HG03139 (cell line): Measurements from ENCODE around the gene ZMYND11.

Experiments used
- ATAC-seq: cut with Tn5 transposase; IDR thresholded peaks from one replicate; pipeline ENCODE4 v1.9.1; 2021; ENCODE audit not compliant: unreplicated experiment

The ZMYND11 gene

GRCh38 chr10:135132-135600, at the start of gene ZMYND11:
Gene ZMYND11, plus strand, starts transcription at chr10:135455. Its CDS starts 44,558 bp downstream, at chr10:180013.
- peak; percentile 39 for ATAC-seq

DNA sequence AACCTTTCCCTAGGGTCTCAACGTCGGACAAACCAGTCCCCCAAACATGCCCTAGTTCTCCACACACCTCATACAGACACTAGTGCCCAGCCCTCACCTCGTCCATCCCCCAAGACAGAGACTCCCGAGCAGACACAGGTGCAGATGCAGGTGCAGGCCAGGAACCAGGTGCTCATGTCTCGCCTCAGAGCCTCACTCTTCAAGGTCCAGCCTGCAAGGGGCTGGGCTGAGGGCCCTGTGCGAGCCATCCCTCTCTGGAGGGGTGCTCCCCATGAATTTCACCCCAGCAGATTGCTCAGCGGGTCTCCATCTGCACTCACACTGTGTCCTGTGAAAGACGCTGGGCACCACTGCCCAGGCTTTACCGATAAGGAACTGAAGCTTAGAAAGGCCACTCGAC, 49.2 kb upstream of the ZMYND11 start:
- ATAC-seq: no peak

DNA sequence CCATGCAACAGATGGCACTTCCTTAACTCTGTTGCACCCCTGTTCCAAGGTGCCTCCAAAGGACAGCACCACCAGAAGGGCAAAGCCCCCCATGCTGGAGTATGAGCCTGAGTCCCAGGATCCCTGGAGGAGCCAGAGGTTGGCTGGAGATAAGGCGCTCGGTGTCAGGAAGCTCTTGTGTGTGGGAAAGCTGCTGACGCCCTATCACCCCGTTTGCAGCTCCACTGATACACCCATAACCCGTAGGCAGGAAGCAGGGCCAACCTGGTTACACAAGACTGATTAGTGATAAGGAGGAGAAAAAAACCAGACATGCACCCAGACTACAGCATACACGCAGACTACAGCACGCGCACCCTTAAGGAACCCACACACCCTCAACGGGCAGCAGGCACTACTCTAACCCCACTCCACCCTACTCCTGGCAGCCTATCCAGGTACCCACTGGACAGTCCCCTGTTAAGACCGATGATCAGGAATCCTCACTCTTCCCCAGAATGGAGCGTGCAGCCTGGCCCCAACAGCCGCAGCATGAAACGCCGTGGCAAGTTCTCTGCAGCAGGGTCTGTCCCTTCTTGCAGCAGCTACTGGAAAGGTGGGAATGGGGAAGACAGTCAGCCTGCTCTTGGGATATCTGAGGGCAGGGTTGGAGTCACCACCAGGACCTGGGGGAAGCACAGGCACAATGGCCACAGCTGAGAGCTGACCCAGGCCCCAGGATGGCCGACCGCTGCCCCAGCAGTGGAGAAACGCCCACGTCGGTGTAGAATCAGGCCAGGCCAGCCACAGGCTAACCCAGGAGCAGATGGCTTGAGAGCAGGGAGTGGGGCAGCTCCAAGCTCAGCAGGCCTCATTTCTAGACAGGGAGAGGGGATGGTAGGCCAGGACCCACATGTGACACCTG, 47.8 kb upstream of the ZMYND11 start:
- no peak for ATAC-seq

DNA sequence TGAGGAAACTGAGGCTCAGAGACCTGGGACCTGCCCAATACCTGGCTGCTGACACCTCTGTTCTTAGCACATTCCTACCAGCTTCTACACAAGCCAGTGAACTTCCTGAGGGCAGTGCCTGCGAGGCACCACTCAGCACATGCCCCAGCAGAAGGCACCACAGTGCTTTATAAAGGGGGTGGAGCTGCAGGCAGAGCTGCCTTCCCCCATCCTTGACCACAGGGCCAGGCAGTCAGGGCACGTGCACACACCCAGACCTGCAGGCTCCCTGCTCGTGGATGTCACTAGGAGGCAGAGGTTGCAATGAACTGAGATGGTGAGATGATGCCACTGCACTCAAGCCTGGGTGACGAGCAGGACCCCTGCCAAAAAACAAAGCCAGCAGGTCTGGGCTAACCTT, 47.0 kb upstream of the ZMYND11 start:
- ATAC-seq: no peak

DNA sequence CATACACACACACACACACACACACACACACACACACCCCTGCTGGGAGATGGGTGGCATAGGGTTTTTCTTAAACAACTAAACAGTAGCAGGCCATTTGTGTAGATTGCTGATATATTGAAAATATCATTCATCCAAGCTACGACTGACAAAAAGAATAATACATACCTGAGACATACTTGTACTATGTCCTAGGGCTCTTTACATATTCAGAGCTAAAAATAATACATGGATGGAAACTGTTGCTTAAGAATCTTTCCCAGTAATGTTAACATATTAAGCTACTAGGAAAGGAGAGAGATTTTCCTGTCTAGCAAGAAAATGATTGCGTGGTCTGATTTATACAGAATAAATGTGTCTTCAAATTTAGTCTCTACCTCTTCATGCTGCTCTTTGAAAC, 46.0 kb upstream of the ZMYND11 start:
- no peak for ATAC-seq

GRCh38 chr10:90161-90560, 45.1 kb upstream of the ZMYND11 start:
- no peak for ATAC-seq

DNA sequence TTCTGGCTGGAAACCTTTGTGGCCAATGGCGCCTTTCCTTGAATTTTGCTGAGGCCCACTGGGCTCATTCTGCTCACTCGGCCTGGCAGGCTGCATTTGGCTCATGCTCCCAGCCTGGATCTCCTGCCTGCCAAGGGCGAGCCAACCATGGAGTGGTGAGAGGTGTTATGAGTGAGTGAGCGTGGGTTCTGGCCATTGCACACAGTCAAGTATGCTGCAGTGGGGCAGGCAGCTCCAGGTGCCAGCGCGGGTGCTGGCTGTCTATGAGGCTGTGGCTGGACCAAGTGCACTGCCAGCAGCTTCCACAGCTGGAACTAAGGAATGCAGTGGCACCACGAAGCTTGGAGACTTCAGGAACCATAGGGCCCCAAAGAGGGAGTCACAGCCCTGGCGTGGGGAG, 43.9 kb upstream of the ZMYND11 start:
- no peak for ATAC-seq

GRCh38 chr10:92153-92552, 43.1 kb upstream of the ZMYND11 start:
- ATAC-seq: no peak

GRCh38 chr10:92846-93245, 42.4 kb upstream of the ZMYND11 start:
- ATAC-seq: no peak

GRCh38 chr10:94613-95012, 40.6 kb upstream of the ZMYND11 start:
- no peak for ATAC-seq

- no peak for ATAC-seq
These were observed 39.7 kb upstream of the ZMYND11 start for GRCh38 chr10:95356-96115.

GRCh38 chr10:96466-96865, 38.8 kb upstream of the ZMYND11 start:
- no peak for ATAC-seq

DNA sequence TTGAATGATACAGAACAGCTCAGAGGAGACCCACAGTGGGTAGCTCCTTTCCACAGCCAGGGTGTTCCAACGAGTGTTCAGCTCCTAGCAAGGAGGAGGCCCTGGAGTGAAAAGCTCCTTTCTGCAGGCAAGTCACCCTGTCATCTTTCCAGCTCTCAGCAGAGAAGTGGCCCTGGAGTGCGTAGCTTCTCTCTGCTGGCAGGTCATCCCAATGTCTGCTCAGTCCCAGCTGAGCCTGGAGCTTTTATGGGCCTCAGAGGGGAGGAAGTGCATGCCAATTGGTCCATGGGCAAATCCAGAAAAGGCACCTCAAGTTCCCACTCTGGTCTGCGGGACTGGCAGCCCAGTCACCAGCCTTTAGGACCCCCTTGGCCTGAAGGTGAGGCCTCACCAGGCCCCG, 30.8 kb upstream of the ZMYND11 start:
- ATAC-seq: no peak

DNA sequence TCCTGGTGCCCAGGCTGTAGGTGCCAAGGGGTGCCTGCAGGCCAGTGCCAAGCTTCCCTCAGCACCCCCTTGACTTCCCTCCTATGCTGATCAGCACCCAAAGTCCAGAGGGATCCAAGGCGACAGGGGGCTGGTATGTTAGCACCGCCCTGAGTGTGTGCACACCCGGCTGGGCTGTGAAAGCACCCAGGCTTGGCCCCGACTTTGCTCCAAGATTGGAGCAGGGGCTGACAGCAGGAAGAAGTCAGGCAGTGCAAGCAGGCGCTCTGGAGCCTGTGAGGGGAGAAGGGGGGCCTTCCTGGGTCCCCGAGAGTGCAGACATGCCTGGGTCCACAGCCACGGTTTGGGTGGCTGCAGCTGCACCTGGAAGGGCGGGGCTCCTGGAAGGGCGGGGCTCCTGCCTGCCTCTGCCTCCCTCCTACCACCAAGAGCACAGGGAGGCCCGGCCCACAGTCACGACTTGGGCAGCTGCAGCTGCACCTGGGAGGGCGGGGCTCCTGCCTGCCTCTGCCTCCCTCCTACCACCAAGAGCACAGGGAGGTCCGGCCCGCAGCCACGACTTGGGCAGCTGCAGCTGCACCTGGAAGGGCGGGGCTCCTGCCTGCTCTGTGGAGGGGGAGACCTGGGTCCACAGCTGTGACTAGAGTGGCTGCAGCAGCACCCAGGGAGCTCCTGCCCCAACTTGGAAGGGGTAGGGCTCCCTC, 30.2 kb upstream of the ZMYND11 start:
- no peak for ATAC-seq

DNA sequence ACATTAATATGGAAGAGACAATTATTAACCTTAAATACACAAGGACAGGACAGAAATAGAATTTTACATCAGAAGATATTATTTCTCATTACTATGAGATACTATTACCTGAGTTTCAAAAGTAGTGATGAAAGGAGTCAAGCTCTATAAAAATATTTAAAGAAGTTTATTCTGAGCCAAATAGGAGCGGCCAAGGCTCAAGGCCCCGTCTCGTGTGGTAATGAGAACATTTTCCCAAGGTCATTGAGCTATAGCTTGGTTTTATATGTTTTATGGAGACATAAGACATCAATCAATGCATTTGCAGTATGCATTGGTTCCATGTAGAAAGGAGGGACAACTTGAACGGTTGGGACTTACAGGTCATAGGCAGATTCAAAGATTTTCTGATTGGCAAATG, 29.4 kb upstream of the ZMYND11 start:
- no peak for ATAC-seq

DNA sequence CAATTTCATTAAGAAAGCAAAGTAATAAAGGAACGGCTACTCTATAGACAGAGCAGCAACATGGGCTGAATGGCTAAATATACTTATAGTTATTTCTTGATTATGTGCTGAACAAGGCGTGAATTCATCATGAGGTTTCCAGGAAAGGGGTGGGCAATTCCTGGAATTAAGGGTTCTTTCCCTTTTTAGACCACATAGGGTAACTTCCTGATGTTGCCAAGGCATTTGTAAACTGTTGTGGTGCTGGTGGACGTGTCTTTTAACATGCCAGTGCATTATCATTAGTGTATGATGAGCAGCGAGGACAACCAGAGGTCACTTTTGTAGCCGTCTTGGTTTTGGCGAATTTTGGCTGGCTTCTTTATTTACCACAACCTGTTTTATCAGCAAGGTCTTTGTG, 28.5 kb upstream of the ZMYND11 start:
- ATAC-seq: no peak

- no peak for ATAC-seq
These were observed 23.0 kb upstream of the ZMYND11 start for GRCh38 chr10:112246-112645.

DNA sequence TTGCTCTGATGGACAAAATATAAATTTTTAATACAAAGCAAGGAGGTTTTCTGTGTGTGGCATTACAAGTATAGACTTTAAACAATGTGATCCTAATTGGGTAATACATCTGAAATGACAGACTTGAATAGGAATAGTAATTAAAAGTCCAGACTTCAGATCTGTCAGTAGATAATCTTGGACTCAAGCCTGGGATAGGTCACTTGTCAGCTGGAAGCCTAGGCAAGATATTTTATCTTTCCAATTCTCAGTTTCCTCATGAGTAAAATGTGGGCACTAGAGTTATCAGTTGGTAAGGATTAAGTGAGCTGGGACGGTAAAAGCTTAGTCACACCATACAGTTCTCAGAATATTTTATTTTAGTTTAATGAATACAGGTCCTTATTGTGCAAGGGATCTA, 10.4 kb upstream of the ZMYND11 start:
- ATAC-seq: no peak

DNA sequence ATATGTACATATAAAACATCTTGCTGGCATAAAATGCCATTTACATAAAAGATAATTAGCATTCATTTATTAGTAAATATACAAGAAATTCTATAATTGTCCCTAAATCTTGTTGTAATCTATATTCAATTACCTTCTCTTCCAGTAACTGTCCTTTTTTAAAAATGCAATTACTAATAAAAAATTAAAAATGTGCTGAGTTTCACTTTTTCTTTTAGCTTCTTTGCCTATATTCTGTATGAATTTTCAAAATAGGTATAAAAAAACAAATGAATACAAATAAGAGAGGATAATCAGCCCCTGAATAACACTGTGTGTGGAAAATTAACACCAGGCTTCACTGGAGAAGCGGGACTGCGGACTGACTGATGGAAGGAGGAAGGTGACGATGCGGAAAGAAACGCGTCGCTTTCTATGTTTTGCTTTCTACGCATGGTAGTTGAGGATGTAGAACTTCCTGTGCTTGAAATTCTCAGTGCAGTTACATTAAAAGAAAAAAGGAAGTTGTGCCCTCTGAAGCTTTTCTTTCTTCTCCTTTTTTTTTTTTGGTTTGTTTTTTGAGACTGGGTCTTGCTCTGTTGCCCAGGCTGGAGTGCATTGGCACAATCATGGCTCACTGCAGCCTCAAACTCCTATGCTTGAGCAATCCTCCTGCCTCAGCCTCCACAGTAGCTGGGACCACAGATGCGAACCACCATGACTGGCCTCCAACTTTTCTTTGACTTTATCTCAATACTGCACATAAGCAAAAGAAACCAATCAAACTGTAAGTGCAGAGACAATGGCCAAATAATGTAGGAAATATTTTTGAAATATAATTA, 7.4 kb upstream of the ZMYND11 start:
- peak; percentile 64 for ATAC-seq

DNA sequence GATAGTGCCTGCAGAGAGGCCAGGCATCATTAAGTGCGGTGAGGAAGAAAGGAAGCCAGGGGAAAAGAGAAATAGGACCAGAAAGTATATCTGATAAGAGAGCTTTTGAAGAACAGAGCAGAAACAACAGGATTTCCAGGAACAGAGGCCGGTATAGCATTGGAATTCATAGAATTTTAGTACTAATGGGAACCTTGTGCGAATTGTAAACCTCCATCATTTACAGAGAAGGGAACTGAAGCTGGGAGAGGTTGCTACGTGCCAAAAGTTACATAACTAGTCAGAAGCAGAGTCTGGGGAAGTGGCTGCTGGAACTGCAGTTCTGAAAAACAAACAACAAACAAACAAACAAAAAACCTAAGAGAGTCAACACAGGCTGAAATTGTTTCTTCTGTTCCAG, 5.4 kb upstream of the ZMYND11 start:
- ATAC-seq: no peak
